D721Med (cell line): Measurements from ENCODE around the gene TDRD5.

Experiments
- DNase-seq: peaks from one replicate; pipeline ENCODE4 v3.0.0; 2011; ENCODE audit warnings: low spot score; ENCODE audit not compliant: insufficient read length
- FAIRE-seq: peaks from 2 replicates; lab custom pipeline; 2011; peaks lifted over from hg19 to GRCh38; lab: Jason Lieb, UNC
- TF ChIP-seq, protein P1 (sequence below): IDR thresholded peaks from 2 replicates; pipeline ENCODE4 v1.5.1; 2012; ENCODE audit warnings: mild to moderate bottlenecking, control low read depth; ENCODE audit not compliant: insufficient read depth; ENCODE audit errors: missing control alignments

TDRD5 gene

DNA sequence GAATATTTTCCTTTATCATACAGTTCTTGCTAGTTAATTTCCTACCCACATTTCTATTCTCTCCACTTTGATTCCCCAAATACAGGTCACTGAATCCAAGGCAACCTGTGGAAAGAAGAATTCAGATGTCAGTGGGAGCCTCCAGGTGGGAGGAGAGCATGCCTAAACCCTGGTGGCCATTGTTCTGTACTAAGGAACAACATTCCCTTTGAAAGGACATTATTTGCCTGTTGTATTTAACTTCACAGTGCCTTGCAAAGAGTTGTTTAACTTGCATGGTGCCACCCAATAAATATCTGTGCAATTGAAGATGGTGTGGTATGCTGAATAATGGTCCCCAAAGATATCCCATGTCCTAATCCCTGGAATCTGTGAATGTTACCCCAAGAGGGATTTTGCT lies 37.2 kb upstream of the TDRD5 start:
- DNase-seq (no peak), FAIRE-seq (peak; percentile 48)
- TF ChIP-seq, protein P1, sequence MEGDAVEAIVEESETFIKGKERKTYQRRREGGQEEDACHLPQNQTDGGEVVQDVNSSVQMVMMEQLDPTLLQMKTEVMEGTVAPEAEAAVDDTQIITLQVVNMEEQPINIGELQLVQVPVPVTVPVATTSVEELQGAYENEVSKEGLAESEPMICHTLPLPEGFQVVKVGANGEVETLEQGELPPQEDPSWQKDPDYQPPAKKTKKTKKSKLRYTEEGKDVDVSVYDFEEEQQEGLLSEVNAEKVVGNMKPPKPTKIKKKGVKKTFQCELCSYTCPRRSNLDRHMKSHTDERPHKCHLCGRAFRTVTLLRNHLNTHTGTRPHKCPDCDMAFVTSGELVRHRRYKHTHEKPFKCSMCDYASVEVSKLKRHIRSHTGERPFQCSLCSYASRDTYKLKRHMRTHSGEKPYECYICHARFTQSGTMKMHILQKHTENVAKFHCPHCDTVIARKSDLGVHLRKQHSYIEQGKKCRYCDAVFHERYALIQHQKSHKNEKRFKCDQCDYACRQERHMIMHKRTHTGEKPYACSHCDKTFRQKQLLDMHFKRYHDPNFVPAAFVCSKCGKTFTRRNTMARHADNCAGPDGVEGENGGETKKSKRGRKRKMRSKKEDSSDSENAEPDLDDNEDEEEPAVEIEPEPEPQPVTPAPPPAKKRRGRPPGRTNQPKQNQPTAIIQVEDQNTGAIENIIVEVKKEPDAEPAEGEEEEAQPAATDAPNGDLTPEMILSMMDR = no peak

DNA sequence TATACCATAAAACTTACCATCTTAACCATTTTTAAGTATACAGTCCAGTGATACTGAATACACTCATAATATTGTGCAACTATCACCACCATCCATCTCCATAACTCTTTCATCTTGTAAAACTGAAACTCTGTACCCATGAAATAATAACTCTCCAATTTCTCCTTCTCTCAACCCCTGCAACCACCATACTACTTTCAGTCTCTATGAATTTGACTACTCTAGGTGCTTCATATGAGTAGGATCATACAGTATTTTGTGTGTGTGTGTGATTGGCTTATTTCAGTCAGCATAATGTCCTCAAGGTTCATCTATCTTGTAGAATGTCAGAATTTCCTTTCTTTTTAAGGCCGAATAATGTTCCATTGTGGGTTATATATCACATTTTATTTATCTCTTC lies 33.6 kb upstream of the TDRD5 start:
- FAIRE-seq = no peak
- TF ChIP-seq, protein P1 = no peak
- DNase-seq = no peak

DNA sequence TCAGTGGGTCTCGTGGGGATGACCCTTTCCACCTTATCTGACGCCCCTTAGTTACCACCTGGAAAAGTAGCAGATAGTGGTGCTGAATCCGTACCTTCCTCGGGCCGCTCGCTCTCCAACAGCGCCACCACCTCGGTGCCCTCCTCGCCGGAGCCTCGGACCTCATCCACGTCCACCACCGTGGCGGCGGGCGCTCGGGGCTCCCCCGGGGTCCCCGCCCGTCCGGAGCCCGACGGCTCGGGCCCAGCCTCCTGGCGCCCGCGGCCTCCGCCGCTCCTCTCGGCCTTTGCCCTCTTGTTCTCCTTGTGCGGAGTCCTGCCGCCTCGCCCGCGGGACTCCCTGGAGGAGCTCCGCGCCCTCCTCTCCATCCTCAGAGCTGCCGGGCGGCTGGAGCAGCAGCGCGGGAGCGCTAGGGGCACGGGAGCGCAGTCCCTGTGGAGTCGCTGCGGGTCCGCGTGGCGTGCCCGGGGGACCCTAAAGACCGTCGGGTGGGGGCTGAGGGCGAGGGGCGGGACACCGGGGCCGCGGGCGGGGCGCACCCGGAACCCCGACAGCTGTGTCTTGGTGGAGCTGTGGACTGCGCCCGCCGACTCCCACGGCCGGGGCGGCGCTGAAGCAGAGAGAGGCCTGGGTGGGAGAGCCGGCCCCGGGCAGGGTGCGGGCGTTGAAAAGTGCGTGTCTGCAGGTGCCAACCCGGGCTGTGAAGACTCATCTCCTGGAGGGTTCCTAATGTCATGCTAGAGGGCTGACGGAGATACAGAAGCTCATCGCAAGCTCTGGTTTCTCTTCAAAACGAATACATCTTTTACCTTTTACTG lies 15.9 kb upstream of the TDRD5 start, which contains the start of gene NPHS2:
Gene NPHS2, minus strand, starts transcription at position 452 of the 818 bp plus-strand sequence. Its CDS starts 84 bp downstream, at position 368.
- FAIRE-seq (no peak), DNase-seq (no peak)
- TF ChIP-seq, protein P1 = no peak

DNA sequence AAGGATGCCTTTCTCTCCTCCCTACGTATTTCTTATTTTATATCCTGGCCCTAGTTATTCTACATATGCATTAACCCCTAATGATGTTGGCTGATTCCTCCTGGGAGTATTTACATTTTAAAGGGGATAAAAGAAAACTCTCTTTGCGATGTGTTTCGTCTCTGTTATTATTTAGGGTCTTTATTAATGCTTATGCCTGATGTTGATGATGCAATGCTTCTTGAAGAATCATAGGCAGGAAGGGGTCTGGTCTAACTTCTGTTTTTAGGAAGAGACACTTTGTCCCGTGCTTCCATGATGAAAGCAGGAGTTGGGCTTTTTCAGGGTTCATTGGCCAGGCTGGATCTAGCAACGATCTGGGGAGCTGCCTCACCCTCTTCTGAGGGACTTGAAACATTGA lies 15.1 kb upstream of the TDRD5 start:
- TF ChIP-seq, protein P1 = no peak
- FAIRE-seq (no peak), DNase-seq (no peak)

DNA sequence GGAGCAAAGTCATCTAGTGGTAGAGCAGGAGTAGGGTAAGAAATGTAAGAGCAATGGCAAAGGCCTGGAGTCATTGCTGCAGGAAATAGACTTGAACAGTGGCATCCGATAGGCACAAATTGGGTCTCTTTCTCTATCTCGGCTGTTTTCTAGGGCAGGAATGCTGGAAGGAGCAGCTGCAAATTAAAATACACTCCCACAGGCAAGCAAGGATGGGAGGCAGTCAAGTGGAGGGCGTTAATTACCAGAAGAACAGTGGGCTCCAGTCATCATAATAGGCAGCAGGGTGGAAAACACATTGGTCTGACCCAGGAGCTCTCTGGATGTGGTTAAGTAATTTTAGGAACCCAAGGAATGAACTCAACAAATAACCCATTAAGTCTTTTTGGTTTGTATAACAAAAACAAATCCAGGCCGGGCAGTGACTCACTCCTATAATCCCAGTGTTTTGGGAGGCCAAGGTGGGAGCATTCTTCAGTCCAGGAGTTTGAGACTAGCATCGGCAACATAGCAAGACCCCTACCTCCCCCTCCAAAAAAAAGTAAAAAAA lies 7.8 kb upstream of the TDRD5 start:
- FAIRE-seq (no peak), DNase-seq (no peak)
- TF ChIP-seq, protein P1 = no peak

DNA sequence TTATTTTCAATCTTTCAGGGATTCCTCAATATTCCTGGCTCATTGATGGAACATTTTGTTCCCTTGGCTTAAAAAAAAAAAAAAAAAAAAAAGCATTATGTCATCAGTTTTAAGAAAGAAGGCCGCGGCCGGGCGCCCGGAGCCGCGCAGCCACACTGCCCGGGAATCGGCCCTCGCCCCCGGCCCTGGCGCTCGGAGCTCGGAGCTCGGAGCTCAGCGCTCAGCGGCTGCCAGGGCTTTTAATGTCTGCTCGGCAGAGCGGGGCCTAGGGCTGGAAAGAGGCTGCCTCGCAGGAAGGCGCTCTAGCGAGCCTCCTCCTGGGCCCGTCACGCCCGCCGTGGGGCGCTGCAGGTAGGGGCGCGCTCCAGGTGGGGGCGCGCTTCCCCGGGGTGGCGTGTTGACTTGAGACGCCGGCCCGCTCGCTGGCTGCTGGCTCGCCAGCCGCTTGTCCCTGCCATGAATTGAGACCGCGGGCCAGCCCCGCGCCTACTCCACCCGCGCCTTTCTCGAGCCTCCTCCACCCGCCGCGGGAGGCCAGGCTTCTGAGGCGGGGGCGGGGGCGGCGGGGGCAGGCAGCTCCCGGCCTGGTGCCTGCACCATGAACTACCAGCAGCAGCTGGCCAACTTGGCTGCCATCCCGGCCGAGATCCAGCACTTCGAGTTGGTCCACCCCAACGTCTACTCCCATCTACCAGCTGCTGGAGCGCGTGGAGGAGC lies 5.4 kb upstream of the TDRD5 start:
- DNase-seq = no peak
- FAIRE-seq = no peak
- TF ChIP-seq, protein P1 = no peak
